ENCODE results near the gene MYBPH. TPM values are rescaled to one million over a fixed set of nuclear protein-coding genes. Genes with fewer than 3 reads are reported as not detected.

MYBPH gene
- total RNA-seq, 2 donors from 2014 or later: not detected

- no peak overlapping the region for H3K27ac Mint-ChIP-seq
- no peaks in the 10 kb centered on the region for H3K36me3 Mint-ChIP-seq (ENCODE audit: low read depth)
- TF ChIP-seq, protein P1, sequence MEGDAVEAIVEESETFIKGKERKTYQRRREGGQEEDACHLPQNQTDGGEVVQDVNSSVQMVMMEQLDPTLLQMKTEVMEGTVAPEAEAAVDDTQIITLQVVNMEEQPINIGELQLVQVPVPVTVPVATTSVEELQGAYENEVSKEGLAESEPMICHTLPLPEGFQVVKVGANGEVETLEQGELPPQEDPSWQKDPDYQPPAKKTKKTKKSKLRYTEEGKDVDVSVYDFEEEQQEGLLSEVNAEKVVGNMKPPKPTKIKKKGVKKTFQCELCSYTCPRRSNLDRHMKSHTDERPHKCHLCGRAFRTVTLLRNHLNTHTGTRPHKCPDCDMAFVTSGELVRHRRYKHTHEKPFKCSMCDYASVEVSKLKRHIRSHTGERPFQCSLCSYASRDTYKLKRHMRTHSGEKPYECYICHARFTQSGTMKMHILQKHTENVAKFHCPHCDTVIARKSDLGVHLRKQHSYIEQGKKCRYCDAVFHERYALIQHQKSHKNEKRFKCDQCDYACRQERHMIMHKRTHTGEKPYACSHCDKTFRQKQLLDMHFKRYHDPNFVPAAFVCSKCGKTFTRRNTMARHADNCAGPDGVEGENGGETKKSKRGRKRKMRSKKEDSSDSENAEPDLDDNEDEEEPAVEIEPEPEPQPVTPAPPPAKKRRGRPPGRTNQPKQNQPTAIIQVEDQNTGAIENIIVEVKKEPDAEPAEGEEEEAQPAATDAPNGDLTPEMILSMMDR (conservative IDR thresholded peaks at IDR 0.05): no peak
- Histone ChIP-seq H3K9ac (ENCODE audit: extremely low read depth, low read length, poor library complexity, severe bottlenecking) (no peak overlapping the region), H3K27me3 (ENCODE audit: control insufficient read depth, insufficient read depth, low read length, poor library complexity, severe bottlenecking) (no peaks in the 10 kb centered on the region), H3K27ac (ENCODE audit: low read depth, low read length) (no peak overlapping the region), H3K4me3 (ENCODE audit: low read length) (no peak overlapping the region), H3K9me3 (ENCODE audit: control insufficient read depth, low read length) (no peaks in the 10 kb centered on the region), H3K36me3 (ENCODE audit: control insufficient read depth, insufficient read depth, low read length) (no peaks in the 10 kb centered on the region), H3K4me1 (ENCODE audit: control insufficient read depth, insufficient read depth, low read length) (no peaks in the 10 kb centered on the region)
- DNase-seq: no peak
- H3K9me3 Mint-ChIP-seq: no peaks in the 10 kb centered on the region
- H3K4me1 Mint-ChIP-seq: no peaks in the 10 kb centered on the region
- peaks cover 8% of the 10 kb centered on the region for H3K27me3 Mint-ChIP-seq (ENCODE audit: insufficient read depth)
- 89 to 96% methylated on average over 1 to 2 of the region's 2 CpGs for WGBS, 2 experiments (ENCODE audit: insufficient coverage in 1 of 2, insufficient read length in 1 of 2)
- H3K4me3 Mint-ChIP-seq: no peak overlapping the region
Observed at GRCh38 chr1:203207751-203208150, 32.1 kb upstream of the MYBPH start.

DNA sequence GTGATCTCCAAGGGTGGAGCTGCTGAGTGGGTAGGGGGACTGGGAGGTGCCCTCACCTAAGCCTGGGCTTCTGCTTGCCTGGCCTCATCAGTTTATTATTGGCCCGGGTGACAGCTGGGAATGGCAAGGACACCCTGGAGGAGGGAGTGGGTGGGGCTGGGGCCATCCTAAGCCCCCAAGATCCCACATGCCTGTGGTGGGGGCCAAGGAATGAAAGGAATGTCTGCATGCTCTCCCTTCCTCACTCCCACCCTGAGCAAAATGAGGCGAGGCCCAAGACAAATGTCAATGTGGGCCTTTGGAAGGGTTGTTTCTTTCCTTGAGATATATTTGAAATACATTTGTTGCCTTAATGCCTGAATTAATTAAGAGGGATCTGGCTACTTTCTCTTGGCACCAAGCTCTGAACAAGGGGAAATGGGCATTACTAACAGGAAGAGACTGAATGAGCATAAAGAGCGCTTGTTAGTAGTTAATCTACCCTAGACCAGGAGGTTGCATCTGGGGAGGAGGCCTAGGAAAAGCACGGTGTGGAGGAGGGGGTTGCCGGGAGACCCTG lies 30.6 kb upstream of the MYBPH start:
- H3K9me3 ChIP-seq (ENCODE audit: control insufficient read depth, low read length): no peaks in the 10 kb centered on the region
- 84 to 88% methylated on average over 1 to 5 of the region's 5 CpGs for WGBS, 2 experiments (ENCODE audit: insufficient coverage in 1 of 2, insufficient read length in 1 of 2)

GRCh38 chr1:203204756-203205155 lies 29.1 kb upstream of the MYBPH start:
- Histone ChIP-seq H3K27ac (ENCODE audit: low read depth, low read length) (no peak overlapping the region), H3K9ac (ENCODE audit: extremely low read depth, low read length, poor library complexity, severe bottlenecking) (no peak overlapping the region)
- H3K27me3 Mint-ChIP-seq (ENCODE audit: insufficient read depth): peaks cover 22% of the 10 kb centered on the region

More for the DNA sequence above, 30.6 kb upstream of the MYBPH start:
- H3K4me3 Mint-ChIP-seq: no peak overlapping the region
- Histone ChIP-seq H3K9ac (ENCODE audit: extremely low read depth, low read length, poor library complexity, severe bottlenecking) (no peak overlapping the region), H3K27ac (ENCODE audit: low read depth, low read length) (no peak overlapping the region), H3K4me1 (ENCODE audit: control insufficient read depth, insufficient read depth, low read length) (no peaks in the 10 kb centered on the region), H3K27me3 (ENCODE audit: control insufficient read depth, insufficient read depth, low read length, poor library complexity, severe bottlenecking) (no peaks in the 10 kb centered on the region), H3K36me3 (ENCODE audit: control insufficient read depth, insufficient read depth, low read length) (no peaks in the 10 kb centered on the region), H3K4me3 (ENCODE audit: low read length) (no peak overlapping the region)
- no peak for DNase-seq
- peaks cover 14% of the 10 kb centered on the region for H3K27me3 Mint-ChIP-seq (ENCODE audit: insufficient read depth)
- no peaks in the 10 kb centered on the region for H3K9me3 Mint-ChIP-seq
- no peak overlapping the region for H3K27ac Mint-ChIP-seq
- no peaks in the 10 kb centered on the region for H3K36me3 Mint-ChIP-seq (ENCODE audit: low read depth)
- no peaks in the 10 kb centered on the region for H3K4me1 Mint-ChIP-seq
- TF ChIP-seq, protein P1 (conservative IDR thresholded peaks at IDR 0.05): no peak

More at GRCh38 chr1:203204756-203205155, 29.1 kb upstream of the MYBPH start:
- H3K27me3 ChIP-seq (ENCODE audit: control insufficient read depth, insufficient read depth, low read length, poor library complexity, severe bottlenecking): no peaks in the 10 kb centered on the region
- peaks cover 2% of the 10 kb centered on the region for H3K4me1 Mint-ChIP-seq
- 87% methylated on average over 2 of the region's 2 CpGs; no CpG with 5 or more reads in 1 of the 2 experiments for WGBS, 2 experiments (ENCODE audit: insufficient coverage in 1 of 2, insufficient read length in 1 of 2)
- no peaks in the 10 kb centered on the region for H3K36me3 ChIP-seq (ENCODE audit: control insufficient read depth, insufficient read depth, low read length)
- H3K9me3 ChIP-seq (ENCODE audit: control insufficient read depth, low read length): no peaks in the 10 kb centered on the region
- no peak overlapping the region for H3K27ac Mint-ChIP-seq
- H3K4me1 ChIP-seq (ENCODE audit: control insufficient read depth, insufficient read depth, low read length): no peaks in the 10 kb centered on the region
- H3K9me3 Mint-ChIP-seq: no peaks in the 10 kb centered on the region
- no peak for DNase-seq
- H3K4me3 Mint-ChIP-seq: no peak overlapping the region
- TF ChIP-seq, protein P1 (conservative IDR thresholded peaks at IDR 0.05): no peak
- H3K4me3 ChIP-seq (ENCODE audit: low read length): no peak overlapping the region
- H3K36me3 Mint-ChIP-seq (ENCODE audit: low read depth): no peaks in the 10 kb centered on the region

Measured in endodermal cell (in vitro differentiated cells).